AML-193 (cell line): ENCODE measurements around the gene EXTL1.

Source experiments
- DNase-seq, 2 experiments: peaks; one replicate each; lab custom pipeline; 2025; lab: John Stamatoyannopoulos, UW

The EXTL1 gene

GRCh38 chr1:26041978-26042377 is 20.4 kb downstream of the EXTL1 start:
- DNase-seq = no peak

GRCh38 chr1:26043765-26044164 is 22.2 kb downstream of the EXTL1 start:
- DNase-seq = no peak

GRCh38 chr1:26044414-26044813 is 22.8 kb downstream of the EXTL1 start:
- no peak for DNase-seq

GRCh38 chr1:26044971-26045721 is 23.6 kb downstream of the EXTL1 start:
- DNase-seq = no peak

GRCh38 chr1:26045722-26046245 is 24.2 kb downstream of the EXTL1 start, which contains the start of gene SLC30A2:
Gene SLC30A2, minus strand, starts transcription at chr1:26046118. Its CDS starts 222 bp downstream, at chr1:26045896.
- no peak for DNase-seq

- no peak for DNase-seq
These were observed 24.9 kb downstream of the EXTL1 start for GRCh38 chr1:26046246-26047095.

GRCh38 chr1:26047278-26047874 is 25.8 kb downstream of the EXTL1 start:
- no peak for DNase-seq

GRCh38 chr1:26049531-26050247 is 28.1 kb downstream of the EXTL1 start:
- DNase-seq = no peak

- DNase-seq = no peak
These were observed 28.7 kb downstream of the EXTL1 start for GRCh38 chr1:26050248-26050640.

- DNase-seq = no peak
These were observed 32.4 kb downstream of the EXTL1 start for GRCh38 chr1:26053718-26054560.

GRCh38 chr1:26055041-26055440 is 33.5 kb downstream of the EXTL1 start:
- DNase-seq = no peak

- DNase-seq = no peak
These were observed 35.6 kb downstream of the EXTL1 start for GRCh38 chr1:26057189-26057588.

- DNase-seq = no peak
These were observed 36.5 kb downstream of the EXTL1 start for GRCh38 chr1:26058052-26058595.

- DNase-seq = no peak
These were observed 38.3 kb downstream of the EXTL1 start for GRCh38 chr1:26059906-26060305.

- no peak for DNase-seq
These were observed 39.4 kb downstream of the EXTL1 start for GRCh38 chr1:26060832-26061574.

- DNase-seq = no peak
These were observed 43.0 kb downstream of the EXTL1 start for GRCh38 chr1:26064553-26064952.

GRCh38 chr1:26066160-26066559 is 44.6 kb downstream of the EXTL1 start:
- no peak for DNase-seq

- DNase-seq = no peak
These were observed 45.3 kb downstream of the EXTL1 start for GRCh38 chr1:26066857-26067256.

- no peak for DNase-seq
These were observed 45.9 kb downstream of the EXTL1 start, which contains the start of gene TRIM63 for GRCh38 chr1:26067432-26067911. Gene TRIM63, minus strand, starts transcription at chr1:26067630. Its CDS starts 136 bp downstream, at chr1:26067494.

GRCh38 chr1:26069941-26070295 is 48.3 kb downstream of the EXTL1 start:
- no peak for DNase-seq
